Astrocyte (in vitro differentiated cells and primary cell): ENCODE data around the gene COG3. TPM values are rescaled to one million over a fixed set of nuclear protein-coding genes. Genes with fewer than 3 reads are reported as not detected.

Experiments used
- DNase-seq: peaks from one replicate; pipeline ENCODE4 v3.0.0-alpha.2; 2010; ENCODE audit warnings: low read depth
- FAIRE-seq: peaks from 2 replicates; lab custom pipeline; 2011; peaks lifted over from hg19 to GRCh38; lab: Jason Lieb, UNC
- H2AFZ ChIP-seq: 2 replicates; pipeline ENCODE4 v1.6.0; 2012; ENCODE audit warnings: low read depth, low read length, inconsistent platforms
- H3K27ac ChIP-seq: 2 replicates; pipeline ENCODE4 v1.5.1; 2011; ENCODE audit warnings: low read depth, low read length, inconsistent platforms
- H3K27me3 ChIP-seq: 2 replicates; pipeline ENCODE4 v1.6.0; 2011; ENCODE audit warnings: low read length, inconsistent platforms; ENCODE audit not compliant: insufficient read depth
- H3K36me3 ChIP-seq: 2 replicates; pipeline ENCODE4 v1.5.1; 2011; ENCODE audit warnings: low read length, inconsistent platforms; ENCODE audit not compliant: insufficient read depth
- H3K4me1 ChIP-seq: 2 replicates; pipeline ENCODE4 v1.5.1; 2011; ENCODE audit warnings: low read length, inconsistent platforms; ENCODE audit not compliant: insufficient read depth
- H3K4me2 ChIP-seq: 2 replicates; pipeline ENCODE4 v1.6.0; 2012; ENCODE audit warnings: low read length, inconsistent platforms
- H3K4me3 ChIP-seq: 2 replicates; pipeline ENCODE4 v1.5.1; 2011; ENCODE audit warnings: low read depth, mild to moderate bottlenecking, low read length, inconsistent platforms; ENCODE audit not compliant: insufficient read depth
- H3K79me2 ChIP-seq: 2 replicates; pipeline ENCODE4 v1.6.0; 2012; ENCODE audit warnings: mild to moderate bottlenecking, low read length, inconsistent platforms; ENCODE audit not compliant: insufficient read depth
- H3K9ac ChIP-seq: 2 replicates; pipeline ENCODE4 v1.6.0; 2012; ENCODE audit warnings: mild to moderate bottlenecking, low read length, inconsistent platforms
- H3K9me3 ChIP-seq: 2 replicates; pipeline ENCODE4 v1.5.1; 2012; ENCODE audit warnings: low read depth, mild to moderate bottlenecking, low read length, inconsistent platforms; ENCODE audit not compliant: insufficient read depth
- H4K20me1 ChIP-seq: 2 replicates; pipeline ENCODE4 v1.6.0; 2012; ENCODE audit warnings: low read length, inconsistent platforms; ENCODE audit not compliant: insufficient read depth
- H3K27ac Mint-ChIP-seq: one replicate; pipeline ENCODE4 v1.8.0; 2021; ENCODE audit warnings: mild to moderate bottlenecking, mixed read lengths; ENCODE audit not compliant: unreplicated experiment
- H3K27me3 Mint-ChIP-seq: one replicate; pipeline ENCODE4 v1.8.0; 2021; ENCODE audit warnings: low read depth, mixed read lengths; ENCODE audit not compliant: unreplicated experiment
- H3K36me3 Mint-ChIP-seq: one replicate; pipeline ENCODE4 v1.8.0; 2021; ENCODE audit warnings: low read depth, mixed read lengths; ENCODE audit not compliant: unreplicated experiment
- H3K4me1 Mint-ChIP-seq: one replicate; pipeline ENCODE4 v1.8.0; 2021; ENCODE audit warnings: low read depth, mixed read lengths; ENCODE audit not compliant: unreplicated experiment
- H3K4me3 Mint-ChIP-seq: one replicate; pipeline ENCODE4 v1.8.0; 2021; ENCODE audit warnings: mild to moderate bottlenecking, moderate library complexity, mixed read lengths; ENCODE audit not compliant: unreplicated experiment
- H3K9me3 Mint-ChIP-seq: one replicate; pipeline ENCODE4 v1.8.0; 2021; ENCODE audit warnings: mild to moderate bottlenecking, mixed read lengths; ENCODE audit not compliant: unreplicated experiment
- EZH2 ChIP-seq: IDR thresholded peaks from 2 replicates; pipeline ENCODE4 v1.6.1; 2012; ENCODE audit warnings: mild to moderate bottlenecking, low read length, inconsistent platforms; ENCODE audit not compliant: insufficient read depth
- total RNA-seq: library from RNA; stranded (reverse); gene quantifications from 2 replicates; pipeline ENCODE4 v1.2.1, GENCODE V29; 2021
- TF ChIP-seq, protein P1 (sequence below): IDR thresholded peaks from 2 replicates; pipeline ENCODE4 v1.5.1; 2011; ENCODE audit warnings: low read depth, mild to moderate bottlenecking, inconsistent platforms, low read length, moderate library complexity; ENCODE audit not compliant: insufficient read depth

COG3 gene
- total RNA-seq, 1 donor from 2014 or later: 24.9 TPM

GRCh38 chr13:45538382-45538781 lies 73.6 kb downstream of the COG3 start:
- Mint-ChIP-seq H3K27ac (no peak overlapping the region), H3K9me3 (no peaks in the 10 kb centered on the region)

GRCh38 chr13:45540195-45540594 lies 75.5 kb downstream of the COG3 start:
- peaks cover 5% of the 10 kb centered on the region for H3K36me3 Mint-ChIP-seq
- no peak for FAIRE-seq
- no peak overlapping the region for H3K27ac Mint-ChIP-seq
- H3K4me1 Mint-ChIP-seq: no peaks in the 10 kb centered on the region
- Histone ChIP-seq H3K9me3 (no peaks in the 10 kb centered on the region), H3K4me2 (no peak overlapping the region), H3K27ac (no peak overlapping the region), H4K20me1 (no peaks in the 10 kb centered on the region), H3K9ac (no peak overlapping the region), H3K27me3 (no peaks in the 10 kb centered on the region), H3K36me3 (peaks cover 11% of the 10 kb centered on the region), H2AFZ (no peak overlapping the region), H3K4me3 (no peak overlapping the region), H3K4me1 (no peaks in the 10 kb centered on the region), H3K79me2 (no peaks in the 10 kb centered on the region)
- TF ChIP-seq, protein P1, sequence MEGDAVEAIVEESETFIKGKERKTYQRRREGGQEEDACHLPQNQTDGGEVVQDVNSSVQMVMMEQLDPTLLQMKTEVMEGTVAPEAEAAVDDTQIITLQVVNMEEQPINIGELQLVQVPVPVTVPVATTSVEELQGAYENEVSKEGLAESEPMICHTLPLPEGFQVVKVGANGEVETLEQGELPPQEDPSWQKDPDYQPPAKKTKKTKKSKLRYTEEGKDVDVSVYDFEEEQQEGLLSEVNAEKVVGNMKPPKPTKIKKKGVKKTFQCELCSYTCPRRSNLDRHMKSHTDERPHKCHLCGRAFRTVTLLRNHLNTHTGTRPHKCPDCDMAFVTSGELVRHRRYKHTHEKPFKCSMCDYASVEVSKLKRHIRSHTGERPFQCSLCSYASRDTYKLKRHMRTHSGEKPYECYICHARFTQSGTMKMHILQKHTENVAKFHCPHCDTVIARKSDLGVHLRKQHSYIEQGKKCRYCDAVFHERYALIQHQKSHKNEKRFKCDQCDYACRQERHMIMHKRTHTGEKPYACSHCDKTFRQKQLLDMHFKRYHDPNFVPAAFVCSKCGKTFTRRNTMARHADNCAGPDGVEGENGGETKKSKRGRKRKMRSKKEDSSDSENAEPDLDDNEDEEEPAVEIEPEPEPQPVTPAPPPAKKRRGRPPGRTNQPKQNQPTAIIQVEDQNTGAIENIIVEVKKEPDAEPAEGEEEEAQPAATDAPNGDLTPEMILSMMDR: no peak
- no peak for TF ChIP-seq EZH2
- H3K9me3 Mint-ChIP-seq: no peaks in the 10 kb centered on the region
- no peak overlapping the region for H3K4me3 Mint-ChIP-seq
- no peaks in the 10 kb centered on the region for H3K27me3 Mint-ChIP-seq
- no peak for DNase-seq

More at GRCh38 chr13:45538382-45538781, 73.6 kb downstream of the COG3 start:
- Histone ChIP-seq H4K20me1 (peaks cover 9% of the 10 kb centered on the region), H3K4me2 (no peak overlapping the region), H3K36me3 (peaks cover 27% of the 10 kb centered on the region), H3K27me3 (no peaks in the 10 kb centered on the region), H3K9ac (no peak overlapping the region), H3K4me3 (no peak overlapping the region), H3K79me2 (no peaks in the 10 kb centered on the region), H2AFZ (no peak overlapping the region), H3K4me1 (no peaks in the 10 kb centered on the region), H3K9me3 (no peaks in the 10 kb centered on the region), H3K27ac (no peak overlapping the region)
- no peak for TF ChIP-seq EZH2
- TF ChIP-seq, protein P1: no peak
- H3K4me3 Mint-ChIP-seq: no peak overlapping the region
- DNase-seq (no peak), FAIRE-seq (no peak)
- H3K27me3 Mint-ChIP-seq: no peaks in the 10 kb centered on the region
- H3K36me3 Mint-ChIP-seq: peaks cover 5% of the 10 kb centered on the region
- H3K4me1 Mint-ChIP-seq: no peaks in the 10 kb centered on the region

- Histone ChIP-seq H3K27ac (no peak overlapping the region), H2AFZ (no peak overlapping the region), H4K20me1 (no peaks in the 10 kb centered on the region), H3K4me3 (no peak overlapping the region), H3K79me2 (no peaks in the 10 kb centered on the region), H3K36me3 (peaks cover 5% of the 10 kb centered on the region), H3K27me3 (no peaks in the 10 kb centered on the region), H3K4me2 (no peak overlapping the region), H3K9me3 (no peaks in the 10 kb centered on the region), H3K9ac (no peak overlapping the region), H3K4me1 (no peaks in the 10 kb centered on the region)
- FAIRE-seq (no peak), DNase-seq (no peak)
- Mint-ChIP-seq H3K9me3 (no peaks in the 10 kb centered on the region), H3K4me1 (no peaks in the 10 kb centered on the region), H3K27ac (no peak overlapping the region), H3K27me3 (no peaks in the 10 kb centered on the region), H3K4me3 (no peak overlapping the region), H3K36me3 (peaks cover 3% of the 10 kb centered on the region)
- no peak for TF ChIP-seq EZH2
- TF ChIP-seq, protein P1: no peak
Measured at GRCh38 chr13:45540864-45541263, 76.1 kb downstream of the COG3 start.
